Suppressor macrophage treated with lipopolysaccharide for 4 hours (primary cell): ENCODE data around the gene SLCO2A1.
A peak's percentile ranks its signal among the peaks of the same experiment; 100 is the strongest.

ENCODE experiments used
- DNase-seq: peaks from one replicate; pipeline ENCODE4 v3.0.0-alpha.2; 2020

SLCO2A1 gene

GRCh38 chr3:133895208-133896001 lies 134.3 kb downstream of the SLCO2A1 start, which contains the start of gene RAB6B:
Gene RAB6B, minus strand, starts transcription at chr3:133895882. Its CDS starts 416 bp downstream, at chr3:133895466.
- no peak for DNase-seq

DNA sequence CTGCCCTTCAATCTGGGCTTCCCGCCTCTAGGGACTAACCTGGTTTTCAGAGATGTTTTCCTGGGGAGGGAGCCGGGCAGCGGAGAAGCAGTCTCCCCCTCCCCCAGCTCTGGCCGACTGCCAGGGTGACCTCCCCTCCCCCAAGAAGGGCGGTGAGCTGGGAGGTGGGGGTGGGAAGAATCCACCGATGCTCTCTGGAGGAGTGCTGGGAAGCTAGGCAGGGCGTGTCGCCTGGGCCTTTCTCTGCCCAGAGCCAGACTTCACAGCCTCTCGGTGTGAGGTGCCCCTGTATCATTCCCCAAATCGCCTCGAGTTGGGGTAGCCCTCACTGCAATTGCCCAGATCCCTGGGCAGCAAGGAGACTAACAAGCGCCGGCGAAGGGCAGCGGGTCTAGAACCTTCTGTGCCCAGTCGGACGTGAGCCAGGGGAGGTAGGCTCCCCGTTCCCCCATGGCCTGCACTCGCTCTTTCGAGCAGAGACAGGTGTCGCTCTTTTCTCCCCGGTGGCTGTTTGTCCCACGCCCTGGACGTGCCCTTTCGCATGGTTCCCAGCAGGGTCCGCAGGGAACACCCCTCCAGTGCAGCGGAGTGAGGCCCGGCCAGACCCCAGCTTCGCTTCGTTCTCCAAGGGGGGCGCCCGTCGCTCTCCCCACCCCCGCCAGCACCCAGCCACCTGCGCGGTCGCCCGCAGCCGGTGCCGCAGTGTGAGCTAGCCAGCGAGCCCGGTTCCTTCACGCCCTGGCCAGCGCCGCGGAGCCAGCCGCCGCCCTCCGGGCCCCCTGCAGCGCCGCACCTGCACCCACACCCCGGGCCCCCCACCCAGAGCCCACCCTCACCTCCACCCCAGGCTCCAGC lies 135.1 kb downstream of the SLCO2A1 start:
- no peak for DNase-seq

GRCh38 chr3:133893683-133894352 lies 135.9 kb downstream of the SLCO2A1 start:
- no peak for DNase-seq

DNA sequence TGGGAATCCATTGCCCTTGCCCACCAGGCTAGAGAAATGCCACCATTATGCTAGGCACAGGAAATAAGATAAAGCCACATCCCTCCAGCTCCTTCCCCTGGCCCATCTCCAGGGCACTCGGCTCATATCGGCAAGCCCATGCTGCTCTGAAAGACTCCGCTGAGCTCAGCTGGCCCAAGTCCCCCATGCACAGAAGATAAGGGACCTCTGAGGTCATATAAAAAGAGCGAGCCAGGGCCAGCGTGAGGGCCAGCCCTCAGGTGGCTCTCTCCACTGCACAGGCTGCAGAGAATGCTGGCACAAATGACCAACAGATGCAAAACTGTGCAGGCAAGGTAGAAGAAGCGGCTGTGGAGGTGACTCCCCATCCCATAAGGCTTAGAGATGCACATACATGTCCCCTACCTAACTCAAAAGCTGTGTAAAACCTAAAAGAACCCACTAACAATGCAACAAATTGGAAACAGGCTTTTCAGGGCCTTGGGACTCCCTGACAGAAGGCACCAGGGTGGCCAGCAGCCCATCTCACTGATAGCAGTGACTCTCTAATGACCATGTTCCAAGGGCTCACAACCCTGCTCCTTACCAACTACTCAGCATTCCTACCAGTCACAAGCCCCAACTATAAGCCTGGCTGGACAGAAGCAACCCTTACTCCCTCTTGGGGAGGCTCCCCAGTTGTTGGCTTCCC lies 137.0 kb downstream of the SLCO2A1 start:
- no peak for DNase-seq

- no peak for DNase-seq
Measured at GRCh38 chr3:133891662-133892378, 137.9 kb downstream of the SLCO2A1 start.

DNA sequence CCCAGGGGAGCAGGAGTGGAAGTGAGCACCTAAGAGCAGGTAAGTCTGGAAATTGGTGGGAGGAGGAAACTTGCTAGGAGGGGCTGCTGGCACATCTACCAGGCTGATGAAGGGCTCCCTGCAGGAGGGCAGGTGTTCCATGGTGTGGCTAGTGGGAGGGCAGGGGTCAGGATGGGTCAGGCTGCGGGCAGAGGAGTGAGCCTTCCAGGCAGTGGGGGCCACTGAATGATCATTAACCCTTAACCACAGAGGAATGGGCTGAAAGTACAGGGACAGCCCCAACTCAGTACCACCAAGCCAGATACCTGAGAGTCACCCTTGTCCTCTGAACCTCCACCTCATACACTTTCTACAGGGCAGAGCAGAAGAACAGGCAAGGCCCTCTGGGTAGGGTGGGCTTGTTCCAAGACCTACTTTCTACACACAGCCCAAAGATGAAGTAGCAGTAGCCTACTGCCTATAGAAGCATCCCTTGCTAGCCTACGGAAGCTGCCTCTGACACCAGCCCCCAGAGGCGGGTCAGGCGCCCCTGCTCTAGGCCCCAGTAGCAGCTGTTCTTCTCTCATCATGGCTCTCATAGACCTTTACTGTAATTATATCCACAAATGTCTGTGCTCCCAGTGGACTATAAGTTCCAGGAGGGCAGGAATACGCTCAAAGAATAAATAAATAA lies 138.6 kb downstream of the SLCO2A1 start:
- DNase-seq: no peak

DNA sequence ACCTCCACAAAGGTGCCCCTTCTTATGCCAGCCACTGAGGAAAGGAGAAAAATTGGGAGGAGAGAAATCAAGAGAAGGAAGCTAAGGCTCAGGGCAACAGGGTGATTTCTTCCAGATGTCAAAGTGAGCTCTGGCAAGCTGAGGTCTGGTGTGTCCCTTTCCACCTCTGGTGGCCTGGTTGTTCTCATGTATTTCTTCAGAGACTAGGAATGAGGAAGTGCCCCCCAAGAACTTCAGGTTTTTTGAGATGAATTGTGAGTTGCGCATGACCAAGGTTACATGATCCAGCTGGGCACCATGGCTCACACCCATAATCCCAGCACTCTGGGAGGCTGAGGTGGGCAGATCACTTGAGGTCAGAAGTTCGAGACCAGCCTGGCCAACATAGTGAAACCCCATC lies 139.7 kb downstream of the SLCO2A1 start:
- DNase-seq: no peak

DNA sequence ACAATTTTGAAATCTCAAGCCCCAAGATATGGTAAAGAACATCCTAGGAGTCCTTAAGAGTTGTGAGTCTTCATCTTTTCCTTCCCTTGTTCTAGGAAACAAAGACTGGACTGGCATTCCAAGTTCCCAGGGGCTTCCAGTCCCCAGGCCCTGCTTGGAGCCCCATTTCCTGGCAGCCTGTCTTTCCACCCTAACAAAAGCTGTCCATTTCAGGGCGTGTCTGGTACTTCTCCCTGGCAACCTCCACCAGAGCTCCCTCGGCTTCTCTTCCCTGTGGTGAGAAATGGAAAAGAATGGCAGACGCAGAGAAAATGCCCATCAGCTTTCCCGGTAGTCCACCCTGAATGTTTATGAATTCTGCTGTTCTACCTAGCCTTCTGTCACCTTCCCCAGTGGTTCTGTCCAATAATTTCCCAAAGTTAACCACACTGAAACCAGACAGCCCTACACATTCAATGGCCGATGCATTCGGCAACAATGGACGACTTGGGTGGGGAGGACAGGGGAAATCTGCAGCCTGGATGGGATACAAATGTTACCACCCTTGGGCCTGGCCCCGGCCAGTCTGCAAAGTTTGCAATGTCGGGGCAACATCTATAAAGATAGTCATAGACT lies 140.9 kb downstream of the SLCO2A1 start:
- DNase-seq: no peak

GRCh38 chr3:133887803-133888703 lies 141.7 kb downstream of the SLCO2A1 start:
- peak; percentile 8 for DNase-seq

DNA sequence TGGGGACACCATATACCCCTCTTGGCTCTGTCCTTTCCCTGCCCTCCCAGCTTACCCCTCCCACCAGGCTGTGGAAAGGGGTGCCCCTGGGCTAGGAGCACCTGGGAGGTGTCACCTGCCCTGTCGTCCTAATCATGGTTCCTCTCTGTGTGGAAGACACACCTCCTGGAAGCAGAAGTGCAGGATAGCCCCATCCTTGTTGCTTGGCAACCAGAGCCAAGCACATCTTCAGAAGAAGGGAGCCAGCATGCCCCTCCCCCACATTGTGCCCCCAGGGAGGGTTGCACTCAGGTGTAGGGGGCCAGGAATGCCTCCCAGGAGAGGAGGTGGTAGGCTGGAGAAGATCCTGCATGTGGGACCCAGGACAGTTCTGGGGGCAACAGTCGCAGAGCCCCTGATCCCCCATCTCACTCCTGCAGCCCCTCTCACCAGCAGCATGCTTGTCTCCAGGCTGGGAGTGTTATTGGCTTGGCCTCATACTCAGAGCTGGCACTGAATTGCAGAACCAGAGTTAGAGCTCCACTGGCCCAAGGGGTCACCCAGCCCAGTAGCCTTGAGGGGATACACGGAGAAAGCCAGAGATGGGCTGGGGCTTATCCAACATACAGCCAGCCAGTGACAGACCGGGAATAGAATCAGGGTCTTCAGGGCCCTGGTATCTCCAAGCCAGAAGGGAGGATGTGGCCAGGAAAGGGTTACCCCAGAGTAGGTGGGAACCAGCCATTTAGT lies 142.5 kb downstream of the SLCO2A1 start:
- no peak for DNase-seq

- no peak for DNase-seq
Measured at GRCh38 chr3:133886031-133886722, 143.5 kb downstream of the SLCO2A1 start.

GRCh38 chr3:133884887-133885711 lies 144.6 kb downstream of the SLCO2A1 start:
- no peak for DNase-seq

GRCh38 chr3:133884054-133884886 lies 145.5 kb downstream of the SLCO2A1 start:
- no peak for DNase-seq

DNA sequence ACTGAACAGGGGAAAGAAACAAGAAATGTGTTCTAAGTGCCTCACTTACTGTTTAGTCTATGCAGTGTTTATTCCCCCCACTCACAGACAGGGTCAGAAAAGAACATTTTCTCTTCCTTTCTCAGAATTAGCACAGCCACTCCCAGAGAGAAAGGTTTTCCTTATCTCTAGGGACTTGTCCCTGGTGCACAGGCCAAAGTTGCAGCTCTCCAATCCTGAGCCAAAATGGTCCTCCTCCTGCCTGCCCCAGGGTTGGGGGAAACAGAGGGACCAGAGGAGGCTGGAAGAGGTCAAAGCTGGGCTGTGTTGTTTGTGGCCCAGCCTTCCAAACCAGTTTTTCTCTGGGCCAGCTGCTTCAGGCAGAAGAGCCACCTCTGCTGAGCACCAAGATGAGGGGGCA lies 146.1 kb downstream of the SLCO2A1 start:
- no peak for DNase-seq

DNA sequence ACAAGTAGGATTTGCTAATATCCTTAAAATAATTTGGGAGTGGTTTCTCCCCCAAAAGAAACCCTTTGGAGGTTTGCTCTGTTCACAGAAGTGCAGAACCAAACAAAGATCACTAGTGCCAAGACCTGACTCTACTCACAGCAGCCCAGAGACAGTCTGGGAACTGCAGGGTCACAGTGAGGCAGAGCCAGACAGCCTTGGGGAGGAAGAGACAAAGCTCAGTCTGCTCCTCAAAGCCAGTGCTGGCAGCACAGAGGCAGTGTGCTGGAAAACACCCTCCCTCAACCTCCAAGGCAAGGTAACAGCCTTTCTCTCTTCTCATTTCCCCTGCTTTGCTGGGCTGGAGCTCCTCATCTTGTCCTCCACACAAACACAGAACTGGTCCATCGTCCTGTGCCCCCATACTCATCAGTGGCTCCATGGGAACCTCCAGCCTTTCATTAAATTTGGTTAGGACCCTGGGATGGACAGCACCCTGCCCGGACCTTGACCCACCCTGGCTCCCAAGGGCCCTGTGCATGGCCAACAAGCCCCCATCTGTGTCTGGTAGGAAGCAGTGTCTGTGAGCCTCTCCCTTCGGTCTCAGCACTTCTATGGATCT lies 146.6 kb downstream of the SLCO2A1 start:
- DNase-seq: no peak
